A673 (cell line): Measurements from ENCODE around the gene WDHD1. TPM values are rescaled to one million over a fixed set of nuclear protein-coding genes. Genes with fewer than 3 reads are reported as not detected.

Experiments
- Bru-seq: library from RNA; stranded (reverse); fragments of 400-500 nt; gene quantifications from one replicate; lab custom pipeline; 2021; lab: Mats Ljungman, UMichigan
- BruChase-seq, 2 experiments: library from RNA; stranded (reverse); fragments of 400-500 nt; gene quantifications; one replicate each; lab custom pipeline; 2021; lab: Mats Ljungman, UMichigan
- BruUV-seq: library from RNA; stranded (reverse); fragments of 400-500 nt; replicated peaks from 2 replicates; lab custom pipeline; 2021; lab: Mats Ljungman, UMichigan
- CTCF ChIA-PET: fragments of 300-600 bp; sonication (Branson Sonifier 250); formaldehyde crosslinking; loops from one replicate; lab custom pipeline; 2022; ENCODE audit warnings: antibody characterized with exemption; lab: Charles Lee
- POLR2A ChIA-PET: fragments of 300-600 bp; sonication (Branson Sonifier 250); formaldehyde crosslinking; loops from one replicate; lab custom pipeline; 2022; ENCODE audit warnings: antibody characterized with exemption; ENCODE audit not compliant: low non-redundant PET; lab: Charles Lee
- DNase-seq: peaks from one replicate; pipeline ENCODE4 v3.0.0-alpha.2; 2015; ENCODE audit warnings: low spot score
- H3K27ac ChIP-seq: fragments of 200-600 bp; sonication (generic); 2 replicates; pipeline ENCODE4 v1.5.1; 2016; ENCODE audit warnings: mixed run types, low read depth, mild to moderate bottlenecking, mixed read lengths, antibody characterized with exemption, low read length; ENCODE audit not compliant: poor library complexity, severe bottlenecking
- H3K27me3 ChIP-seq: fragments of 200-600 bp; sonication (generic); replicated peaks from 2 replicates; pipeline ENCODE4 v1.6.1; 2017; ENCODE audit warnings: mixed run types, low read depth, mild to moderate bottlenecking, mixed read lengths, antibody characterized with exemption, low read length; ENCODE audit not compliant: insufficient read depth, poor library complexity
- H3K36me3 ChIP-seq: fragments of 200-600 bp; sonication (generic); 2 replicates; pipeline ENCODE4 v1.6.1; 2016; ENCODE audit warnings: mixed run types, mild to moderate bottlenecking, mixed read lengths, antibody characterized with exemption, low read length; ENCODE audit not compliant: insufficient read depth, poor library complexity, severe bottlenecking
- H3K4me1 ChIP-seq: fragments of 200-600 bp; sonication (generic); 2 replicates; pipeline ENCODE4 v1.6.1; 2017; ENCODE audit warnings: mixed run types, mild to moderate bottlenecking, mixed read lengths, antibody characterized with exemption, low read length; ENCODE audit not compliant: insufficient read depth, poor library complexity, severe bottlenecking
- H3K4me3 ChIP-seq: fragments of 200-600 bp; sonication (generic); 2 replicates; pipeline ENCODE4 v1.5.1; 2016; ENCODE audit warnings: low read depth, mixed run types, mild to moderate bottlenecking, mixed read lengths, low read length; ENCODE audit not compliant: poor library complexity, severe bottlenecking
- H3K9me3 ChIP-seq: fragments of 200-600 bp; sonication (generic); 2 replicates; pipeline ENCODE4 v1.6.1; 2016; ENCODE audit warnings: mixed run types, low read depth, mild to moderate bottlenecking, mixed read lengths, antibody characterized with exemption, low read length; ENCODE audit not compliant: poor library complexity, severe bottlenecking
- EZH2 ChIP-seq: fragments of 200-600 bp; sonication (generic); IDR thresholded peaks from 2 replicates; pipeline ENCODE4 v1.6.1; 2017; ENCODE audit warnings: borderline replicate concordance, low read depth, mild to moderate bottlenecking, mixed read lengths, antibody characterized with exemption, low read length; ENCODE audit not compliant: poor library complexity, severe bottlenecking
- intact Hi-C: fragments of 100-400 bp; cut with micrococcal nuclease; formaldehyde crosslinking; loops from one replicate; pipeline ENCODE4 v1.10.0; 2022; ENCODE audit not compliant: unreplicated experiment
- long read RNA-seq: library from polyadenylated mRNA; stranded (forward); transcript quantifications from one replicate; pipeline ENCODE4 v2.0.0, GENCODE V29; 2022
- total RNA-seq: library from RNA; stranded (reverse); gene quantifications from 2 replicates; pipeline ENCODE4 v1.2.3, GENCODE V29; 2021
- TF ChIP-seq, protein P1 (sequence below): fragments of 300-800, 200-600 bp; sonication (generic); conservative IDR thresholded peaks from 2 replicates; pipeline ENCODE4 v1.5.1; 2017; ENCODE audit warnings: low read depth, mild to moderate bottlenecking, antibody characterized with exemption, low read length, moderate library complexity, mixed read lengths

Gene WDHD1, protein sequence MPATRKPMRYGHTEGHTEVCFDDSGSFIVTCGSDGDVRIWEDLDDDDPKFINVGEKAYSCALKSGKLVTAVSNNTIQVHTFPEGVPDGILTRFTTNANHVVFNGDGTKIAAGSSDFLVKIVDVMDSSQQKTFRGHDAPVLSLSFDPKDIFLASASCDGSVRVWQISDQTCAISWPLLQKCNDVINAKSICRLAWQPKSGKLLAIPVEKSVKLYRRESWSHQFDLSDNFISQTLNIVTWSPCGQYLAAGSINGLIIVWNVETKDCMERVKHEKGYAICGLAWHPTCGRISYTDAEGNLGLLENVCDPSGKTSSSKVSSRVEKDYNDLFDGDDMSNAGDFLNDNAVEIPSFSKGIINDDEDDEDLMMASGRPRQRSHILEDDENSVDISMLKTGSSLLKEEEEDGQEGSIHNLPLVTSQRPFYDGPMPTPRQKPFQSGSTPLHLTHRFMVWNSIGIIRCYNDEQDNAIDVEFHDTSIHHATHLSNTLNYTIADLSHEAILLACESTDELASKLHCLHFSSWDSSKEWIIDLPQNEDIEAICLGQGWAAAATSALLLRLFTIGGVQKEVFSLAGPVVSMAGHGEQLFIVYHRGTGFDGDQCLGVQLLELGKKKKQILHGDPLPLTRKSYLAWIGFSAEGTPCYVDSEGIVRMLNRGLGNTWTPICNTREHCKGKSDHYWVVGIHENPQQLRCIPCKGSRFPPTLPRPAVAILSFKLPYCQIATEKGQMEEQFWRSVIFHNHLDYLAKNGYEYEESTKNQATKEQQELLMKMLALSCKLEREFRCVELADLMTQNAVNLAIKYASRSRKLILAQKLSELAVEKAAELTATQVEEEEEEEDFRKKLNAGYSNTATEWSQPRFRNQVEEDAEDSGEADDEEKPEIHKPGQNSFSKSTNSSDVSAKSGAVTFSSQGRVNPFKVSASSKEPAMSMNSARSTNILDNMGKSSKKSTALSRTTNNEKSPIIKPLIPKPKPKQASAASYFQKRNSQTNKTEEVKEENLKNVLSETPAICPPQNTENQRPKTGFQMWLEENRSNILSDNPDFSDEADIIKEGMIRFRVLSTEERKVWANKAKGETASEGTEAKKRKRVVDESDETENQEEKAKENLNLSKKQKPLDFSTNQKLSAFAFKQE
- total RNA-seq (47.7 and 52.7 TPM in 2 replicates), Bru-seq, nascent RNA (percentile 87 among the genes with signal in this experiment), BruChase-seq, experiment 1, labeled RNA remaining after a 2-hour chase (percentile 81 among the genes with signal in this experiment), BruChase-seq, experiment 2, labeled RNA remaining after a 6-hour chase (percentile 85 among the genes with signal in this experiment)
- long read RNA-seq, full-length matches to known transcripts: 40 of 62 reads
- long read RNA-seq, partial matches to known transcripts: 11 of 62 reads
- long read RNA-seq, other reads (novel, unspliced or antisense): 11 of 62 reads

DNA sequence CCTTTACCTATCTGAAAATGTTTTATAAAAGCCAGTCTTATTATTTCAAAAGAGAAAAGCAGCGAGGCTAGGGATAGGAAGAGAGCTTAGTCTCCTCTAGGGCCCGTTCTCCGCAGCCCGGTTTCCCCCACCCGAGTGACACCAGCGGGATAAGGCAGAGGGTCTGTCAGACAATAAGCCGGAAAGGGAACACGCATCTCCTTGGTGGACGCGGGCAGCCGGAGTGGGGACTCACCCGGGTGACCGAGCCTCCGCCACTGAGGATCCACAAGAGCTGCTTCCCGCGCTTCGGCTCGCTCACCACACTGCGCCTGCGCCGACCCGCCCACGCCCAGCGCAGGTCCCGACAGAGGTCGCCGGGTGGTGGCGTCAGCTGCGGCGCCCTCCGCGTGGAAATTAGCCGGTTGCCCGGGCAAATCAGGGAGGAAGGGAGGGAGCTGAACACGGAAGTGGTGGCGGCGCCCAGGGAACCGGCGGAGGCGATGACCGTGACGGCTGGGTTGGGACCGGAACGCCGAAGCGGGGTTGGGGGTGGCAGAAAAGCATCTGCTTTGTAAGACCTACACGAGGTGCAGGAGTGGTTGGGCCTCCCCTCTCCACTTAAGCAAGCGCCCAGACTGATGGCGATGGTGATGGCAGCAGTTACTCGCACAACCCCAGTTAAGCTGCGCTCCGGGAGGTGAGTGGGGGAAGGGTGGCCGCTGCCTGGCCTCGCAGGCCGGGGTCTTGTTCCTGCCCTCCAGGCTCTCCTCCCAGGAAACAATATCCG is at the start of gene WDHD1, which contains the start of gene SOCS4:
Gene WDHD1 (minus strand): TSS at position 307 of the 769 bp plus-strand sequence. CDS start 312 bp downstream, outside the sequence.
Gene SOCS4 (plus strand): TSS at position 444 of the 769 bp plus-strand sequence. CDS start 15,806 bp downstream, outside the sequence.
- intact Hi-C loops: no loop called here
- no TSS peak for BruUV-seq
- H3K27ac ChIP-seq: peak within 1 kb of the TSS; percentile 91

DNA sequence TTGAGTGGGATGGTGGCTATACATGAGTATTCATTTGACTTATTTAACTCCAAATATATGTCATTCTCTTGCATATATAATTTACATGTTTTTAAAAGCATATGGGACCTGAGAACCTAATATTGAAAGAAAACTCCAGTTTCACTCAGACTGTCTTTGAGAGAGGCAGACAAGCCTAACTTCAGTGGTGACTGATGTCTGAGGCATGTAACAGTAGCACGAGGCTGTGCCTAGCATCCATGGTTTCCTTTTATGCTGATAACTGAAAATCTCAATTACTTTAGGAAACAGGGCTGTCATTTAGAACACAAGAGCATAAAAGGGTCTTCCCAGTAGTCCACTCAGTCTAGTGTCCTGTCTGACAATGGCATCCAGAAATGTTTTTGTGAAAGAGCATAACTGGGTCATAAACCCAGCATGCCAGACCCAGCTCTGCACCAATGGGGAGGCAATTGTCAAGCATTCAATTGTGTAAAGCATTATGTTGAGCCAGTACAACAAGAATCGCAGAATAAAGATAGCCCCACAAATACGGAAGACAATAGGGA is 48.8 kb upstream of the WDHD1 start:
- TF ChIP-seq, protein P1, sequence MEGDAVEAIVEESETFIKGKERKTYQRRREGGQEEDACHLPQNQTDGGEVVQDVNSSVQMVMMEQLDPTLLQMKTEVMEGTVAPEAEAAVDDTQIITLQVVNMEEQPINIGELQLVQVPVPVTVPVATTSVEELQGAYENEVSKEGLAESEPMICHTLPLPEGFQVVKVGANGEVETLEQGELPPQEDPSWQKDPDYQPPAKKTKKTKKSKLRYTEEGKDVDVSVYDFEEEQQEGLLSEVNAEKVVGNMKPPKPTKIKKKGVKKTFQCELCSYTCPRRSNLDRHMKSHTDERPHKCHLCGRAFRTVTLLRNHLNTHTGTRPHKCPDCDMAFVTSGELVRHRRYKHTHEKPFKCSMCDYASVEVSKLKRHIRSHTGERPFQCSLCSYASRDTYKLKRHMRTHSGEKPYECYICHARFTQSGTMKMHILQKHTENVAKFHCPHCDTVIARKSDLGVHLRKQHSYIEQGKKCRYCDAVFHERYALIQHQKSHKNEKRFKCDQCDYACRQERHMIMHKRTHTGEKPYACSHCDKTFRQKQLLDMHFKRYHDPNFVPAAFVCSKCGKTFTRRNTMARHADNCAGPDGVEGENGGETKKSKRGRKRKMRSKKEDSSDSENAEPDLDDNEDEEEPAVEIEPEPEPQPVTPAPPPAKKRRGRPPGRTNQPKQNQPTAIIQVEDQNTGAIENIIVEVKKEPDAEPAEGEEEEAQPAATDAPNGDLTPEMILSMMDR: no peak
- no peak for TF ChIP-seq EZH2
- intact Hi-C loops: no loop called here
- H3K27me3 ChIP-seq: no peaks in the 10 kb centered on the region
- H3K9me3 ChIP-seq: no peaks in the 10 kb centered on the region
- H3K4me3 ChIP-seq: no peak overlapping the region
- H3K4me1 ChIP-seq: peaks cover 27% of the 10 kb centered on the region
- H3K27ac ChIP-seq: no peak overlapping the region
- no TSS peak for BruUV-seq
- DNase-seq: no peak
- H3K36me3 ChIP-seq: no peaks in the 10 kb centered on the region
- POLR2A ChIA-PET: no interaction called here
- CTCF ChIA-PET: no interaction called here

More for the DNA sequence above, at the start of gene WDHD1, which contains the start of gene SOCS4:
- peak within 1 kb of the TSS; percentile 79 for H3K4me3 ChIP-seq
- POLR2A ChIA-PET: interaction anchor here (0.6 to 0.7 kb wide), 3 partner anchors 14 to 24 kb away, joined by 3 to 4 read pairs (median 4); no protein-coding TSS in a partner anchor
- DNase-seq: peak; percentile 96
- CTCF ChIA-PET: interaction anchor here (0.8 to 0.9 kb wide), 2 partner anchors 21 to 24 kb away, joined by 3 read pairs; partner anchors contain the start of gene MAPK1IP1L
- no peaks in the 10 kb centered on the region for H3K27me3 ChIP-seq
- no peaks in the 10 kb centered on the region for H3K9me3 ChIP-seq
- H3K36me3 ChIP-seq: peaks cover under 1% of the 10 kb centered on the region
- TF ChIP-seq EZH2: no peak
- TF ChIP-seq, protein P1: peak; percentile 38; the same call in 1 of the 2 replicates
- peaks cover 41% of the 10 kb centered on the region for H3K4me1 ChIP-seq
